ENCODE results near the gene WDR59. TPM values are rescaled to one million over a fixed set of nuclear protein-coding genes. Genes with fewer than 3 reads are reported as not detected.

Gene WDR59
- total and polyA plus RNA-seq, 2 donors (not counting 3 experiments of a cell fraction or from before 2014, with no cell fraction given): 51.1 to 60.0 TPM

- intact Hi-C loops (cut with micrococcal nuclease) (no loop called here), dilution Hi-C loops (cut with MboI; ENCODE audit: extremely low pct_ligation_motif_present, low sequenced_read_pairs) (no loop called here)
- Histone ChIP-seq H3K9ac (replicated peaks; ENCODE audit: extremely low read depth, insufficient read depth, low read length) (no peak overlapping the region), H3K4me2 (ENCODE audit: insufficient read depth, low read length) (no peak overlapping the region), H3K27me3 (ENCODE audit: control insufficient read depth in 2 of 2, insufficient read depth in 2 of 2, low read length in 2 of 2) (no peaks in the 10 kb centered on the region), H3K9me3 (replicated peaks; ENCODE audit: control insufficient read depth, insufficient read depth, low read length) (peaks cover 4% of the 10 kb centered on the region), H3K79me2 (ENCODE audit: control insufficient read depth, insufficient read depth, low read length) (peaks cover 67% of the 10 kb centered on the region), H3K9me1 (replicated peaks; ENCODE audit: control insufficient read depth, extremely low read depth, insufficient read depth, low read length) (no peaks in the 10 kb centered on the region), H3K27ac (ENCODE audit: insufficient read depth, low read depth, low read length) (no peak overlapping the region), H2AFZ (ENCODE audit: low read depth, low read length) (no peak overlapping the region), H3K36me3 (ENCODE audit: control insufficient read depth in 2 of 2, extremely low read depth in 1 of 2, insufficient read depth in 2 of 2, low read length in 2 of 2) (no peaks in the 10 kb centered on the region), H3K4me3 (replicated peaks in 1 of 3; ENCODE audit: insufficient read depth in 1 of 3, low read depth in 1 of 3, low read length in 3 of 3) (no peak overlapping the region), H4K20me1 (replicated peaks; ENCODE audit: control insufficient read depth, extremely low read depth, insufficient read depth, low read length) (no peaks in the 10 kb centered on the region), H3K4me1 (ENCODE audit: control insufficient read depth, extremely low read depth, insufficient read depth, low read length) (peaks cover 3% of the 10 kb centered on the region)
- no peak for TF ChIP-seq EZH2 (IDR thresholded peaks at IDR 0.05; ENCODE audit: borderline replicate concordance, low read depth, low read length, severe bottlenecking)
- TF ChIP-seq FOS (IDR thresholded peaks at IDR 0.05; ENCODE audit: borderline replicate concordance, insufficient read depth, low read length): no peak
- TF ChIP-seq, protein P1, sequence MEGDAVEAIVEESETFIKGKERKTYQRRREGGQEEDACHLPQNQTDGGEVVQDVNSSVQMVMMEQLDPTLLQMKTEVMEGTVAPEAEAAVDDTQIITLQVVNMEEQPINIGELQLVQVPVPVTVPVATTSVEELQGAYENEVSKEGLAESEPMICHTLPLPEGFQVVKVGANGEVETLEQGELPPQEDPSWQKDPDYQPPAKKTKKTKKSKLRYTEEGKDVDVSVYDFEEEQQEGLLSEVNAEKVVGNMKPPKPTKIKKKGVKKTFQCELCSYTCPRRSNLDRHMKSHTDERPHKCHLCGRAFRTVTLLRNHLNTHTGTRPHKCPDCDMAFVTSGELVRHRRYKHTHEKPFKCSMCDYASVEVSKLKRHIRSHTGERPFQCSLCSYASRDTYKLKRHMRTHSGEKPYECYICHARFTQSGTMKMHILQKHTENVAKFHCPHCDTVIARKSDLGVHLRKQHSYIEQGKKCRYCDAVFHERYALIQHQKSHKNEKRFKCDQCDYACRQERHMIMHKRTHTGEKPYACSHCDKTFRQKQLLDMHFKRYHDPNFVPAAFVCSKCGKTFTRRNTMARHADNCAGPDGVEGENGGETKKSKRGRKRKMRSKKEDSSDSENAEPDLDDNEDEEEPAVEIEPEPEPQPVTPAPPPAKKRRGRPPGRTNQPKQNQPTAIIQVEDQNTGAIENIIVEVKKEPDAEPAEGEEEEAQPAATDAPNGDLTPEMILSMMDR (IDR thresholded peaks at IDR 0.05; ENCODE audit: extremely low read depth in 1 of 2, insufficient read depth in 1 of 2, low read depth in 1 of 2, low read length in 2 of 2): no peak
- TF ChIP-seq JUN (IDR thresholded peaks at IDR 0.05; ENCODE audit: borderline replicate concordance, insufficient read depth, insufficient read length, low read depth): no peak
- TF ChIP-seq MYC (IDR thresholded peaks at IDR 0.05; ENCODE audit: low read depth, low read length): no peak
- no peak for TF ChIP-seq POLR2A (IDR thresholded peaks at IDR 0.05; ENCODE audit: low read depth, low read length)
- TF ChIP-seq MAX (IDR thresholded peaks at IDR 0.05; ENCODE audit: insufficient read depth, insufficient read length): no peak
- no peak for TF ChIP-seq GATA2 (IDR thresholded peaks at IDR 0.05; ENCODE audit: insufficient read depth, insufficient read length, low read depth, low read length)
- no peak for TF ChIP-seq POLR2AphosphoS5 (IDR thresholded peaks at IDR 0.05; ENCODE audit: insufficient read depth, low read depth, low read length)
- no peak for FAIRE-seq
- ChIA-PET CTCF (interaction anchor here (1.0 to 1.8 kb wide), 3 partner anchors 18 to 92 kb away, joined by 3 to 7 read pairs (median 6); partner anchors contain the start of gene ZNRF1), POLR2A (no interaction called here)
- no TSS peak for BruUV-seq (replicated peaks)
- DNase-seq (ENCODE audit: low read depth, low spot score): no peak
Measured at GRCh38 chr16:75019586-75019985, 34.7 kb upstream of the WDR59 start.
